WTC11 (cell line): ENCODE measurements around the gene SH3BGRL3. TPM values are rescaled to one million over a fixed set of nuclear protein-coding genes. Genes with fewer than 3 reads are reported as not detected.

Experiments used
- AFF4 ChIP-seq: sonication (generic); formaldehyde crosslinking; IDR thresholded peaks from 2 replicates; pipeline ENCODE4 v1.8.1; 2023; ENCODE audit warnings: mild to moderate bottlenecking, missing genetic modification reagents, borderline replicate concordance
- AR ChIP-seq: fragments of 250-450 bp; sonication (Bioruptor Pico); IDR thresholded peaks from 2 replicates; pipeline ENCODE4 v1.9.0; 2021; ENCODE audit warnings: mild to moderate bottlenecking
- ARID4B ChIP-seq: sonication (generic); formaldehyde crosslinking; IDR thresholded peaks from 2 replicates; pipeline ENCODE4 v1.8.0; 2023; ENCODE audit warnings: missing genetic modification reagents, mild to moderate bottlenecking, borderline replicate concordance
- ATF1 ChIP-seq: sonication (generic); formaldehyde crosslinking; IDR thresholded peaks from 2 replicates; pipeline ENCODE4 v1.8.1; 2023; ENCODE audit warnings: mild to moderate bottlenecking, moderate library complexity, missing genetic modification reagents
- E2F4 ChIP-seq: sonication (generic); formaldehyde crosslinking; IDR thresholded peaks from 2 replicates; pipeline ENCODE4 v1.8.1; 2022; ENCODE audit warnings: low read depth, mild to moderate bottlenecking, moderate library complexity, missing genetic modification reagents, borderline replicate concordance
- ELF4 ChIP-seq: sonication (generic); formaldehyde crosslinking; IDR thresholded peaks from 2 replicates; pipeline ENCODE4 v1.8.1; 2022; ENCODE audit warnings: low read depth, mild to moderate bottlenecking, moderate library complexity, missing genetic modification reagents
- ERG ChIP-seq: fragments of 250-450 bp; sonication (Bioruptor Pico); IDR thresholded peaks from 2 replicates; pipeline ENCODE4 v1.8.0; 2021; ENCODE audit warnings: mild to moderate bottlenecking
- ESRRA ChIP-seq: sonication (generic); formaldehyde crosslinking; IDR thresholded peaks from 2 replicates; pipeline ENCODE4 v1.8.1; 2022; ENCODE audit warnings: mild to moderate bottlenecking, missing genetic modification reagents, borderline replicate concordance
- HMGA2 ChIP-seq: fragments of 250-450 bp; sonication (Bioruptor Pico); IDR thresholded peaks from 2 replicates; pipeline ENCODE4 v1.4.0; 2021; ENCODE audit warnings: mild to moderate bottlenecking, moderate library complexity
- IRF1 ChIP-seq: sonication (generic); formaldehyde crosslinking; IDR thresholded peaks from 2 replicates; pipeline ENCODE4 v1.8.0; 2023; ENCODE audit warnings: missing genetic modification reagents
- JAZF1 ChIP-seq: fragments of 250-450 bp; sonication (Bioruptor Pico); IDR thresholded peaks from 2 replicates; pipeline ENCODE4 v1.9.0; 2021; ENCODE audit warnings: moderate library complexity, mild to moderate bottlenecking, inconsistent platforms
- MXD4 ChIP-seq: fragments of 250-450 bp; sonication (Bioruptor Pico); IDR thresholded peaks from 2 replicates; pipeline ENCODE4 v1.8.0; 2021; ENCODE audit warnings: mild to moderate bottlenecking, moderate library complexity, borderline replicate concordance
- NFATC4 ChIP-seq: fragments of 250-450 bp; sonication (Bioruptor Pico); IDR thresholded peaks from 2 replicates; pipeline ENCODE4 v1.9.0; 2021; ENCODE audit warnings: mild to moderate bottlenecking
- NFYB ChIP-seq: sonication (generic); formaldehyde crosslinking; conservative IDR thresholded peaks from 2 replicates; pipeline ENCODE4 v1.8.0; 2022; ENCODE audit warnings: low read depth, missing genetic modification reagents
- PREB ChIP-seq: sonication (generic); formaldehyde crosslinking; IDR thresholded peaks from 2 replicates; pipeline ENCODE4 v1.8.1; 2022; ENCODE audit warnings: mild to moderate bottlenecking, missing genetic modification reagents, moderate library complexity, borderline replicate concordance
- SOX15 ChIP-seq: fragments of 250-450 bp; sonication (Bioruptor Pico); IDR thresholded peaks from 2 replicates; pipeline ENCODE4 v1.9.0; 2021; ENCODE audit warnings: mild to moderate bottlenecking
- STAT6 ChIP-seq: sonication (generic); formaldehyde crosslinking; conservative IDR thresholded peaks from 2 replicates; pipeline ENCODE4 v1.8.1; 2023; ENCODE audit warnings: mild to moderate bottlenecking, low read depth, missing genetic modification reagents, moderate library complexity
- ZNF396 ChIP-seq: fragments of 250-450 bp; sonication (Bioruptor Pico); IDR thresholded peaks from 2 replicates; pipeline ENCODE4 v1.8.0; 2021; ENCODE audit warnings: mild to moderate bottlenecking, moderate library complexity, borderline replicate concordance
- total RNA-seq: library from RNA; stranded (reverse); gene quantifications from 3 replicates; pipeline ENCODE4 v1.2.3, GENCODE V29; 2021

The SH3BGRL3 gene
- total RNA-seq, 1 experiment from 2014 or later = 70.8 TPM

GRCh38 chr1:26306290-26307229 lies 26.7 kb downstream of the SH3BGRL3 start, which contains the start of gene UBXN11 (continued):
- TF ChIP-seq ERG (CRISPR knock-in tag) (no peak), MXD4 (CRISPR knock-in tag) (no peak), PREB (CRISPR knock-in tag) (no peak), ESRRA (no peak), AFF4 (CRISPR knock-in tag) (no peak), HMGA2 (CRISPR knock-in tag) (no peak), ELF4 (CRISPR knock-in tag) (no peak), STAT6 (no peak), IRF1 (CRISPR knock-in tag) (0 out of 2 replicates have a peak, but pooled peaks have one; percentile 51), E2F4 (CRISPR knock-in tag) (no peak), ZNF396 (CRISPR knock-in tag) (no peak), ATF1 (CRISPR knock-in tag) (no peak), ARID4B (CRISPR knock-in tag) (peak; percentile 79; the same call in 1 of the 2 replicates), NFYB (peak; percentile 83), JAZF1 (no peak), SOX15 (no peak), NFATC4 (no peak), AR (no peak)
